ENCODE results near the gene TTLL9.
A peak's percentile ranks its signal among the peaks of the same experiment; 100 is the strongest.

Gene TTLL9

GRCh38 chr20:31945785-31946184 lies 75.4 kb downstream of the TTLL9 start:
- H3K4me3 ChIP-seq (ENCODE audit: low read length), result no peak overlapping the region
- DNase-seq (ENCODE audit: low read depth), result no peak
- TF ChIP-seq CTCF (IDR thresholded peaks at IDR 0.05; ENCODE audit: insufficient read depth, low read depth, low read length, missing control alignments), result no peak

GRCh38 chr20:31948008-31948407 lies 77.6 kb downstream of the TTLL9 start:
- DNase-seq (ENCODE audit: low read depth), result no peak
- no peak overlapping the region for H3K4me3 ChIP-seq (ENCODE audit: low read length)
- no peak for TF ChIP-seq CTCF (IDR thresholded peaks at IDR 0.05; ENCODE audit: insufficient read depth, low read depth, low read length, missing control alignments)

- no peak for TF ChIP-seq CTCF (IDR thresholded peaks at IDR 0.05; ENCODE audit: insufficient read depth, low read depth, low read length, missing control alignments)
- no peak overlapping the region for H3K4me3 ChIP-seq (ENCODE audit: low read length)
- DNase-seq (ENCODE audit: low read depth), result no peak
These were observed 79.6 kb downstream of the TTLL9 start for GRCh38 chr20:31949877-31950646.

- TF ChIP-seq CTCF (IDR thresholded peaks at IDR 0.05; ENCODE audit: insufficient read depth, low read depth, low read length, missing control alignments), result no peak
- DNase-seq (ENCODE audit: low read depth), result no peak
- peak overlapping the region; percentile 96 for H3K4me3 ChIP-seq (ENCODE audit: low read length)
These were observed 80.7 kb downstream of the TTLL9 start for GRCh38 chr20:31951203-31951529.

GRCh38 chr20:31951530-31952453 lies 81.4 kb downstream of the TTLL9 start, which contains the start of gene PDRG1:
Gene PDRG1 (minus strand): TSS chr20:31952046. CDS start chr20:31951961, 85 bp downstream.
- TF ChIP-seq CTCF (IDR thresholded peaks at IDR 0.05; ENCODE audit: insufficient read depth, low read depth, low read length, missing control alignments), result peak; percentile 95
- peak; percentile 95 for DNase-seq (ENCODE audit: low read depth)
- peak within 1 kb of the TSS; percentile 96 for H3K4me3 ChIP-seq (ENCODE audit: low read length)

- DNase-seq (ENCODE audit: low read depth), result no peak
- no peak overlapping the region for H3K4me3 ChIP-seq (ENCODE audit: low read length)
- TF ChIP-seq CTCF (IDR thresholded peaks at IDR 0.05; ENCODE audit: insufficient read depth, low read depth, low read length, missing control alignments), result no peak
These were observed 83.2 kb downstream of the TTLL9 start for GRCh38 chr20:31953556-31954148.
